H1 (cell line): Measurements from ENCODE around the gene LCE1E. TPM values are rescaled to one million over a fixed set of nuclear protein-coding genes. Genes with fewer than 3 reads are reported as not detected.

Experiments used
- CTCF ChIA-PET: fragments of 300-600 bp; sonication (Branson Sonifier 250); formaldehyde crosslinking; loops from one replicate; lab custom pipeline; 2021; ENCODE audit not compliant: partially characterized antibody; lab: Charles Lee
- POLR2A ChIA-PET: fragments of 300-600 bp; sonication (Branson Sonifier 250); formaldehyde crosslinking; loops from one replicate; lab custom pipeline; 2021; ENCODE audit warnings: inconsistent platforms; ENCODE audit not compliant: partially characterized antibody; lab: Charles Lee
- DNase-seq, 2 experiments: peaks; one replicate each; pipeline versions ENCODE4 v3.0.0 to v3.0.0-alpha.2; 2010 to 2022; ENCODE audit warnings: low spot score in 2 of 2, low read depth in 1 of 2, mixed read lengths in 1 of 2
- FAIRE-seq: peaks from 2 replicates; lab custom pipeline; 2011; peaks lifted over from hg19 to GRCh38; lab: Jason Lieb, UNC
- H2AFZ ChIP-seq: 2 replicates; pipeline ENCODE4 v1.8.1; 2012; ENCODE audit warnings: low read length, inconsistent platforms
- H2AK5ac ChIP-seq: 2 replicates; pipeline ENCODE4 v1.6.1; 2013; ENCODE audit warnings: low read depth, low read length
- H2BK120ac ChIP-seq: replicated peaks from 2 replicates; pipeline ENCODE3; 2013; ENCODE audit warnings: low read depth, low read length, inconsistent platforms
- H2BK12ac ChIP-seq: 2 replicates; pipeline ENCODE4 v1.6.1; 2013; ENCODE audit warnings: low read depth, low read length
- H2BK15ac ChIP-seq: 2 replicates; pipeline ENCODE4 v1.6.1; 2013; ENCODE audit warnings: low read length
- H2BK20ac ChIP-seq: 2 replicates; pipeline ENCODE4 v1.6.1; 2013; ENCODE audit warnings: low read length
- H2BK5ac ChIP-seq: 2 replicates; pipeline ENCODE4 v1.6.1; 2013; ENCODE audit warnings: low read depth, low read length
- H3K14ac ChIP-seq: 2 replicates; pipeline ENCODE4 v1.6.1; 2013; ENCODE audit warnings: inconsistent platforms; ENCODE audit not compliant: insufficient read length
- H3K18ac ChIP-seq: 2 replicates; pipeline ENCODE4 v1.6.1; 2013; ENCODE audit warnings: low read length; ENCODE audit errors: extremely low read depth
- H3K23ac ChIP-seq: 2 replicates; pipeline ENCODE4 v1.6.1; 2013; ENCODE audit warnings: inconsistent platforms; ENCODE audit not compliant: insufficient read length
- H3K23me2 ChIP-seq: 2 replicates; pipeline ENCODE4 v1.6.1; 2013; ENCODE audit warnings: low read depth, low read length
- H3K27ac ChIP-seq: 2 replicates; pipeline ENCODE4 v1.6.1; 2011; ENCODE audit warnings: low read depth, low read length, inconsistent platforms
- H3K27me3 ChIP-seq, 4 experiments: replicated peaks in 1 of 4; 1 replicate in 1 of 4; 2 replicates in 3 of 4; pipeline versions ENCODE4 v1.6.1 to v1.8.1; 2011 to 2013; ENCODE audit warnings: low read length in 3 of 4, mild to moderate bottlenecking in 3 of 4, inconsistent platforms in 2 of 4, mixed read lengths in 2 of 4, moderate library complexity in 1 of 4; ENCODE audit not compliant: control insufficient read depth in 3 of 4, insufficient read depth in 3 of 4; ENCODE audit errors: extremely low read depth in 1 of 4
- H3K36me3 ChIP-seq, 4 experiments: 2 replicates each; pipeline versions ENCODE4 v1.6.1 to v1.8.1; 2011 to 2013; ENCODE audit warnings: mild to moderate bottlenecking in 4 of 4, low read length in 3 of 4, moderate library complexity in 2 of 4, control low read depth in 1 of 4, inconsistent platforms in 1 of 4; ENCODE audit not compliant: insufficient read depth in 4 of 4, control insufficient read depth in 2 of 4
- H3K4ac ChIP-seq: replicated peaks from 2 replicates; pipeline ENCODE3; 2013; ENCODE audit warnings: low read length, low read depth, mixed read lengths, inconsistent platforms; ENCODE audit not compliant: insufficient read length
- H3K4me1 ChIP-seq, 4 experiments: replicated peaks in 1 of 4; 1 replicate in 1 of 4; 2 replicates in 3 of 4; pipeline versions ENCODE4 v1.6.1 to v1.8.1; 2011 to 2013; ENCODE audit warnings: low read length in 3 of 4, inconsistent platforms in 2 of 4, mixed read lengths in 1 of 4; ENCODE audit not compliant: insufficient read depth in 4 of 4, control insufficient read depth in 3 of 4
- H3K4me2 ChIP-seq, 2 experiments: 2 replicates each; pipeline versions ENCODE4 v1.6.1 to v1.8.1; 2011 to 2013; ENCODE audit warnings: low read depth in 2 of 2, low read length in 2 of 2, control low read depth in 1 of 2, inconsistent platforms in 1 of 2, mild to moderate bottlenecking in 1 of 2; ENCODE audit not compliant: insufficient read depth in 1 of 2
- H3K4me3 ChIP-seq, 4 experiments: fragments of 200-600, 300-600 bp in 1 of 4; sonication (generic), shearing (Covaris generic), sonication (Bioruptor Twin) in 1 of 4; 2 replicates each; pipeline versions ENCODE4 v1.5.1 to v1.8.1; 2011 to 2016; ENCODE audit warnings: low read length in 4 of 4, low read depth in 3 of 4, control low read depth in 2 of 4, inconsistent platforms in 2 of 4, mild to moderate bottlenecking in 2 of 4, mixed read lengths in 1 of 4, moderate library complexity in 1 of 4; ENCODE audit not compliant: insufficient read depth in 2 of 4; ENCODE audit errors: extremely low read depth in 1 of 4
- H3K56ac ChIP-seq: replicated peaks from 2 replicates; pipeline ENCODE3; 2013; ENCODE audit warnings: low read depth, mild to moderate bottlenecking, mixed read lengths, low read length, inconsistent platforms; ENCODE audit not compliant: insufficient read length
- H3K79me1 ChIP-seq: 2 replicates; pipeline ENCODE4 v1.6.1; 2013; ENCODE audit warnings: low read depth, low read length, control low read depth
- H3K79me2 ChIP-seq, 2 experiments: 2 replicates each; pipeline versions ENCODE4 v1.6.1 to v1.8.1; 2012 to 2013; ENCODE audit warnings: low read length in 2 of 2, mild to moderate bottlenecking in 2 of 2, inconsistent platforms in 1 of 2; ENCODE audit not compliant: insufficient read depth in 2 of 2, control insufficient read depth in 1 of 2
- H3K9ac ChIP-seq, 4 experiments: replicated peaks in 1 of 4; 1 replicate in 1 of 4; 2 replicates in 3 of 4; pipeline versions ENCODE4 v1.6.1 to v1.8.1; 2011 to 2013; ENCODE audit warnings: low read depth in 3 of 4, low read length in 3 of 4, control low read depth in 2 of 4, mild to moderate bottlenecking in 2 of 4, moderate library complexity in 2 of 4, inconsistent platforms in 1 of 4; ENCODE audit errors: extremely low read depth in 1 of 4
- H3K9me3 ChIP-seq, 2 experiments: 2 replicates each; pipeline versions ENCODE4 v1.6.1 to v1.8.1; 2012 to 2013; ENCODE audit warnings: mild to moderate bottlenecking in 2 of 2, moderate library complexity in 2 of 2, control low read depth in 1 of 2, inconsistent platforms in 1 of 2, low read depth in 1 of 2, low read length in 1 of 2, mixed read lengths in 1 of 2; ENCODE audit not compliant: insufficient read depth in 2 of 2
- H4K20me1 ChIP-seq, 2 experiments: replicated peaks in 1 of 2; 2 replicates each; pipeline versions ENCODE3 to v1.8.1; 2011 to 2013; ENCODE audit warnings: inconsistent platforms in 2 of 2, low read length in 2 of 2, mild to moderate bottlenecking in 1 of 2; ENCODE audit not compliant: insufficient read depth in 2 of 2, control insufficient read depth in 1 of 2
- H4K5ac ChIP-seq: 2 replicates; pipeline ENCODE4 v1.6.1; 2013; ENCODE audit warnings: low read length, low read depth, mixed read lengths, inconsistent platforms; ENCODE audit not compliant: insufficient read length
- H4K8ac ChIP-seq: 2 replicates; pipeline ENCODE4 v1.8.0; 2013; ENCODE audit warnings: mild to moderate bottlenecking, moderate library complexity, low read length, inconsistent platforms; ENCODE audit not compliant: insufficient read depth; ENCODE audit errors: extremely low read depth
- H4K91ac ChIP-seq: replicated peaks from 2 replicates; pipeline ENCODE3; 2013; ENCODE audit warnings: low read length, mixed read lengths, inconsistent platforms; ENCODE audit not compliant: insufficient read length
- WGBS, 2 experiments: shearing (Covaris generic) in 1 of 2; methylation state at CpG; one replicate each; pipeline versions ENCODE4 v1.1.6 to v1.1.7; 2013 to 2015; ENCODE audit warnings: low lambda C conversion rate in 2 of 2, mixed read lengths in 2 of 2, inconsistent platforms in 1 of 2, low coverage in 1 of 2, missing lambda C conversion rate in 1 of 2; ENCODE audit not compliant: insufficient replicate concordance in 2 of 2, insufficient coverage in 1 of 2, insufficient read length in 1 of 2; ENCODE audit errors: extremely low coverage in 1 of 2, missing lambda C conversion rate in 1 of 2; 5-methylcytosine and 5-hydroxymethylcytosine counted together
- polyA plus RNA-seq, 7 experiments: library from polyadenylated mRNA; depleted of rRNA in 3 of 7; stranded (reverse) in 5 of 7; unstranded in 2 of 7; fragments of >200 nt in 5 of 7; fragments of 200-250 nt in 2 of 7; gene quantifications; 1 replicate in 5 of 7; 2 replicates in 1 of 7; 4 replicates in 1 of 7; pipeline versions ENCODE4 v1.2.1 to v1.2.3, GENCODE V29; 2011 to 2013; ENCODE audit warnings: missing spikeins in 2 of 7, mixed read lengths in 2 of 7
- total RNA-seq: library from RNA; stranded (reverse); fragmentation: NEBNext Ultra II Directional; extraction: Animal tissue kit (Norgen Biotek cat#: 25700); gene quantifications from 2 replicates; pipeline ENCODE4 v1.2.1, GENCODE V29; 2021

LCE1E gene
- total and polyA plus RNA-seq, 2 of the 8 experiments (the other 6 are each of a cell fraction or from before 2014, with no cell fraction given): not detected

GRCh38 chr1:152806576-152806975 is 20.5 kb downstream of the LCE1E start, which contains the start of gene LCE1C:
LCE1C (minus strand) TSS chr1:152806651; CDS start chr1:152805478, 1,173 bp downstream.
- H3K27ac ChIP-seq: no peak within 1 kb of the TSS
- no peaks in the 10 kb centered on the region for H3K23me2 ChIP-seq

More at GRCh38 chr1:152806576-152806975, 20.5 kb downstream of the LCE1E start, which contains the start of gene LCE1C:
- Histone ChIP-seq H2BK120ac (no peak within 1 kb of the TSS), H3K36me3 (no peaks in the 10 kb centered on the region), H4K8ac (no peak within 1 kb of the TSS), H2BK5ac (no peak within 1 kb of the TSS), H4K91ac (no peak within 1 kb of the TSS), H3K27me3 (no peaks in the 10 kb centered on the region), H3K4me1 (no peaks in the 10 kb centered on the region), H2BK15ac (no peak within 1 kb of the TSS), H3K79me1 (no peaks in the 10 kb centered on the region), H3K9me3 (peaks cover 61 to 81% of the 10 kb centered on the region in 2 experiments), H3K4me3 (no peak within 1 kb of the TSS), H3K14ac (no peak within 1 kb of the TSS), H3K23ac (no peak within 1 kb of the TSS), H2BK12ac (no peak within 1 kb of the TSS), H4K5ac (no peak within 1 kb of the TSS), H2AK5ac (no peak within 1 kb of the TSS), H3K4me2 (no peak within 1 kb of the TSS), H3K18ac (no peak within 1 kb of the TSS), H2BK20ac (no peak within 1 kb of the TSS), H3K79me2 (no peaks in the 10 kb centered on the region), H2AFZ (no peak within 1 kb of the TSS), H3K4ac (no peak within 1 kb of the TSS), H4K20me1 (no peaks in the 10 kb centered on the region), H3K56ac (no peak within 1 kb of the TSS), H3K9ac (no peak within 1 kb of the TSS)
- ChIA-PET POLR2A (no interaction called here), CTCF (interaction anchor here (0.7 kb wide), 1 partner anchor 163 kb away, joined by 3 read pairs; no protein-coding TSS in a partner anchor)
- DNase-seq: no peak
- no peak for FAIRE-seq
- 44% methylated on average over 3 of the region's 3 CpGs; no CpG with 5 or more reads in 1 of the 2 experiments for WGBS, 2 experiments
